PC-3 (cell line): ENCODE data around the gene PLEKHA6. TPM values are rescaled to one million over a fixed set of nuclear protein-coding genes. Genes with fewer than 3 reads are reported as not detected.

Source experiments
- ATAC-seq: fragments of 200-7000 bp; cut with Tn5 transposase; 2 replicates; pipeline ENCODE4 v1.9.1; 2020; ENCODE audit warnings: mild to moderate bottlenecking, moderate library complexity
- BruUV-seq: library from RNA; stranded (reverse); fragments of 400-500 nt; replicated peaks from 2 replicates; lab custom pipeline; 2021; lab: Mats Ljungman, UMichigan
- CTCF ChIA-PET: fragments of 300-600 bp; sonication (Branson Sonifier 250); formaldehyde crosslinking; loops from one replicate; lab custom pipeline; 2022; ENCODE audit warnings: antibody characterized with exemption; lab: Charles Lee
- POLR2A ChIA-PET: fragments of 300-600 bp; sonication (Branson Sonifier 250); formaldehyde crosslinking; loops from one replicate; lab custom pipeline; 2022; ENCODE audit warnings: antibody characterized with exemption; ENCODE audit not compliant: unreplicated experiment; lab: Charles Lee
- DNase-seq: peaks from one replicate; pipeline ENCODE4 v3.0.0-alpha.2; 2015
- H2AFZ ChIP-seq: fragments of 300-600 bp; sonication (generic); 2 replicates; pipeline ENCODE4 v1.6.0; 2016; ENCODE audit warnings: antibody characterized with exemption, low read length
- H3F3A ChIP-seq: fragments of 300-600 bp; sonication (generic); one replicate; pipeline ENCODE4 v1.6.0; 2017; ENCODE audit warnings: antibody characterized with exemption, low read length, control low read depth, mild to moderate bottlenecking; ENCODE audit not compliant: unreplicated experiment
- H3K27ac ChIP-seq: fragments of 300-600 bp; sonication (generic); 2 replicates; pipeline ENCODE4 v1.5.1; 2016; ENCODE audit warnings: mild to moderate bottlenecking, low read length
- H3K27me3 ChIP-seq: fragments of 300-600 bp; sonication (generic); 2 replicates; pipeline ENCODE4 v1.6.1; 2016; ENCODE audit warnings: low read length, mixed read lengths
- H3K36me3 ChIP-seq: fragments of 300-600 bp; sonication (generic); 2 replicates; pipeline ENCODE4 v1.6.1; 2016; ENCODE audit warnings: low read depth, mixed run types, low read length, mixed read lengths
- H3K4me1 ChIP-seq: fragments of 300-600 bp; sonication (generic); 2 replicates; pipeline ENCODE4 v1.5.1; 2016; ENCODE audit warnings: low read length; ENCODE audit not compliant: insufficient read depth
- H3K4me2 ChIP-seq: fragments of 300-600 bp; sonication (generic); 2 replicates; pipeline ENCODE4 v1.6.0; 2016; ENCODE audit warnings: low read length
- H3K4me3 ChIP-seq: fragments of 300-600 bp; sonication (generic); 2 replicates; pipeline ENCODE4 v1.5.1; 2016; ENCODE audit warnings: mild to moderate bottlenecking, low read length, mixed read lengths
- H3K79me2 ChIP-seq: fragments of 300-600 bp; sonication (generic); 2 replicates; pipeline ENCODE4 v1.6.1; 2017; ENCODE audit warnings: low read length, mixed read lengths
- H3K9ac ChIP-seq: fragments of 300-600 bp; sonication (generic); 2 replicates; pipeline ENCODE4 v1.6.0; 2016; ENCODE audit warnings: mild to moderate bottlenecking, low read length
- H3K9me2 ChIP-seq: fragments of 300-600 bp; sonication (generic); replicated peaks from 2 replicates; pipeline ENCODE4 v1.6.1; 2016; ENCODE audit warnings: mixed run types, low read length, mixed read lengths
- H3K9me3 ChIP-seq: fragments of 300-600 bp; sonication (generic); 2 replicates; pipeline ENCODE4 v1.6.1; 2016; ENCODE audit warnings: low read length, mixed read lengths
- H4K20me1 ChIP-seq: fragments of 300-600 bp; sonication (generic); 2 replicates; pipeline ENCODE4 v1.6.1; 2016; ENCODE audit warnings: low read length, mixed read lengths
- EZH2 ChIP-seq: fragments of 300-600 bp; sonication (generic); IDR thresholded peaks from one replicate; pipeline ENCODE4 v1.6.1; 2017; ENCODE audit warnings: antibody characterized with exemption, mild to moderate bottlenecking, low read length; ENCODE audit not compliant: unreplicated experiment
- EZH2phosphoT487 ChIP-seq: fragments of 300-600 bp; sonication (generic); IDR thresholded peaks from 2 replicates; pipeline ENCODE4 v1.6.1; 2018; ENCODE audit warnings: mild to moderate bottlenecking, antibody characterized with exemption, low read length, borderline replicate concordance
- intact Hi-C: fragments of 100-400 bp; cut with micrococcal nuclease; formaldehyde crosslinking; loops from 2 replicates; pipeline ENCODE4 v1.9.0; 2023
- total RNA-seq: library from RNA; depleted of rRNA; stranded (reverse); fragments of >200 nt; gene quantifications from 2 replicates; pipeline ENCODE4 v1.2.3, GENCODE V29; 2014
- TF ChIP-seq, protein P1 (sequence below): fragments of 300-600 bp; sonication (generic); conservative IDR thresholded peaks from 2 replicates; pipeline ENCODE4 v1.5.1; 2017; ENCODE audit warnings: antibody characterized with exemption, low read depth, mild to moderate bottlenecking, low read length

The PLEKHA6 gene
- total RNA-seq, 1 experiment from 2014 or later, result 53.8 TPM

DNA sequence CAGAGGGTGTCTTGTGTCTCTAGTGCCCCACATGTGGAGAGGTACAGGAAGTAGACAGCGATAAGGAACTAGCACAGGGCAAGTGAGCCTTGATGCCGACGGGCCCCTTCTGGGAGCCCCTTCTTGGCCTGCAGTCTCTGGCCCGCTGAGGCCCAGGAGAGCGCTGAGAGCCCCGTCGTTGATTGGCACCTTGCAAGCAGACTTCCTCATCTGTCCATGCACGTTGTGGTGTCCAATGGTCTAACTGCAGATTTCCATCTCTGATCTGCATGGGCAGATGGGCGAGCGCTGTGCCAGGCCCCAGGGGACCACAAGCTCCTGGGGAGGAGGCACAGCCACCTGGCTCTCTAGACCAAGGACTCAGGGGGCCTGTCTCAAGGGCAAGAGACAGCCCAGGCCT lies 32.4 kb downstream of the PLEKHA6 start:
- Histone ChIP-seq H3K4me2 (no peak overlapping the region), H3K27me3 (no peaks in the 10 kb centered on the region), H3K4me1 (peaks cover 33% of the 10 kb centered on the region), H3K9me3 (no peaks in the 10 kb centered on the region), H3K27ac (no peak overlapping the region), H3K9ac (no peak overlapping the region), H3K4me3 (no peak overlapping the region), H4K20me1 (0 out of 2 replicates have a peak, but pooled peaks cover 4% of the 10 kb centered on the region), H2AFZ (no peak overlapping the region), H3K79me2 (peaks cover 90% of the 10 kb centered on the region), H3K9me2 (no peaks in the 10 kb centered on the region), H3K36me3 (peaks cover 7% of the 10 kb centered on the region), H3F3A (no peaks in the 10 kb centered on the region)
- TF ChIP-seq EZH2, result no peak
- TF ChIP-seq EZH2phosphoT487, result no peak
- TF ChIP-seq, protein P1, sequence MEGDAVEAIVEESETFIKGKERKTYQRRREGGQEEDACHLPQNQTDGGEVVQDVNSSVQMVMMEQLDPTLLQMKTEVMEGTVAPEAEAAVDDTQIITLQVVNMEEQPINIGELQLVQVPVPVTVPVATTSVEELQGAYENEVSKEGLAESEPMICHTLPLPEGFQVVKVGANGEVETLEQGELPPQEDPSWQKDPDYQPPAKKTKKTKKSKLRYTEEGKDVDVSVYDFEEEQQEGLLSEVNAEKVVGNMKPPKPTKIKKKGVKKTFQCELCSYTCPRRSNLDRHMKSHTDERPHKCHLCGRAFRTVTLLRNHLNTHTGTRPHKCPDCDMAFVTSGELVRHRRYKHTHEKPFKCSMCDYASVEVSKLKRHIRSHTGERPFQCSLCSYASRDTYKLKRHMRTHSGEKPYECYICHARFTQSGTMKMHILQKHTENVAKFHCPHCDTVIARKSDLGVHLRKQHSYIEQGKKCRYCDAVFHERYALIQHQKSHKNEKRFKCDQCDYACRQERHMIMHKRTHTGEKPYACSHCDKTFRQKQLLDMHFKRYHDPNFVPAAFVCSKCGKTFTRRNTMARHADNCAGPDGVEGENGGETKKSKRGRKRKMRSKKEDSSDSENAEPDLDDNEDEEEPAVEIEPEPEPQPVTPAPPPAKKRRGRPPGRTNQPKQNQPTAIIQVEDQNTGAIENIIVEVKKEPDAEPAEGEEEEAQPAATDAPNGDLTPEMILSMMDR, result no peak
- CTCF ChIA-PET, result no interaction called here
- no TSS peak for BruUV-seq
- DNase-seq (no peak), ATAC-seq (no peak)
- POLR2A ChIA-PET, result no interaction called here
- intact Hi-C loops, result no loop called here

DNA sequence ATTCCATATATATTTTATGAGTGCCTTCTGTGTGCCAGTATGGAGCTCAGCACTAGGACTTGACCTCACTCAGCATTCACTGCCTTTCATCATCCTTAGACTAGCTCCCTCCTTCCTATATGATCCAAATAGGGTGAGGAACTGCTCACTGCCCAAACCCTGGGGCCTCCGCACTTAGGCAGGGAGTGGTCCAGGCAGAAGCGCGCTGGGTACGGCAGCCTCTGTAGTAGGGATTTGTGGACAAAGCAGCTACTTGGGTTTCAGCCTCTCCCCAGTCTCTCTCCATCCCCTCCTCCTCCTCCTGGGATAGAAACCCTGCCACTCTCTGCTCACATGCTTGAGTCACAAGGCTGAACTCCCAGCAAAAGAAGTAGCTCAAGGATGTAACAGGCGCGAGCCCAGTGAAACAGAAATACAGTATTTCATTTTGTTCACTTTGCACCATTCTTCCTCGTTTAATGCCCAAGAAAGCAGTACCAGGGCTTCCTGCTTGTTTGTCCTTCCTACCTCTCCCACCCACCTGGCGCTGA lies 32.9 kb downstream of the PLEKHA6 start:
- H3K4me2 ChIP-seq, result no peak overlapping the region
- H3F3A ChIP-seq, result no peaks in the 10 kb centered on the region
- H3K9me3 ChIP-seq, result no peaks in the 10 kb centered on the region
- no peak overlapping the region for H2AFZ ChIP-seq
- peaks cover 7% of the 10 kb centered on the region for H3K36me3 ChIP-seq
- H3K4me3 ChIP-seq, result no peak overlapping the region
- TF ChIP-seq EZH2phosphoT487 (no peak), EZH2 (no peak)
- TF ChIP-seq, protein P1, result no peak
- no peaks in the 10 kb centered on the region for H3K9me2 ChIP-seq
- H3K27me3 ChIP-seq, result no peaks in the 10 kb centered on the region
- intact Hi-C loops, result no loop called here
- DNase-seq (no peak), ATAC-seq (no peak)
- POLR2A ChIA-PET, result no interaction called here
- CTCF ChIA-PET, result no interaction called here
- peaks cover 90% of the 10 kb centered on the region for H3K79me2 ChIP-seq
- H4K20me1 ChIP-seq, result 0 out of 2 replicates have a peak, but pooled peaks cover 4% of the 10 kb centered on the region
- BruUV-seq, result no TSS peak
- no peak overlapping the region for H3K27ac ChIP-seq
- no peak overlapping the region for H3K9ac ChIP-seq
- H3K4me1 ChIP-seq, result peaks cover 33% of the 10 kb centered on the region

DNA sequence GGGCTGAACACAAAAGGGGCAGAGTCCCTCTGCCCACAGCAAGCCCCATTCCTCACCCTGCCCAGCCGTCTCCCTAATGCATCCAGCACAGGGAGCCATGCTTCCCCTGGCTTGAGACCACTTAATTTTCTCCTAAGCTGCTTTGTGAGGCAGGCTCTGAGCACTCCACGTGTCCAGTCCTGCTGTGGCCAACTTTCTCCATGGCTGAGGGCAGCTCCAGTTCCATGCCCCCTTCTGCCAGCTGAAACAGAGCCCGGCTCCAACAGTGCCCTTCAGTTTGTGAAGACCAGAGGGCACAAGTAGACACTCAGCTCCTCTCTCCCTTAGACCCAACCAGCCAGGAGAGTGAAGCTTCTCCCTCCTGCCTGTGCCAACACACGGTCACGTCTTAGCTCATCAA lies 33.8 kb downstream of the PLEKHA6 start:
- H3K9me3 ChIP-seq, result no peaks in the 10 kb centered on the region
- no peaks in the 10 kb centered on the region for H3K9me2 ChIP-seq
- H3K9ac ChIP-seq, result no peak overlapping the region
- BruUV-seq, result no TSS peak
- 0 out of 2 replicates have a peak, but pooled peaks cover 4% of the 10 kb centered on the region for H4K20me1 ChIP-seq
- H2AFZ ChIP-seq, result no peak overlapping the region
- peaks cover 7% of the 10 kb centered on the region for H3K36me3 ChIP-seq
- TF ChIP-seq EZH2phosphoT487, result no peak
- no peak for TF ChIP-seq EZH2
- TF ChIP-seq, protein P1, result no peak
- intact Hi-C loops, result no loop called here
- ATAC-seq (no peak), DNase-seq (no peak)
- H3K27me3 ChIP-seq, result no peaks in the 10 kb centered on the region
- peaks cover 91% of the 10 kb centered on the region for H3K79me2 ChIP-seq
- CTCF ChIA-PET, result no interaction called here
- no peak overlapping the region for H3K4me3 ChIP-seq
- POLR2A ChIA-PET, result no interaction called here
- H3K27ac ChIP-seq, result no peak overlapping the region
- H3K4me1 ChIP-seq, result peaks cover 33% of the 10 kb centered on the region
- H3K4me2 ChIP-seq, result no peak overlapping the region
- no peaks in the 10 kb centered on the region for H3F3A ChIP-seq
